HepG2 (cell line): ENCODE results near the gene APEX1. TPM values are rescaled to one million over a fixed set of nuclear protein-coding genes. Genes with fewer than 3 reads are reported as not detected.
A peak's percentile ranks its signal among the peaks of the same experiment; 100 is the strongest.

ENCODE experiments used
- ATAC-seq: fragments of 200-7000 bp; cut with Tn5 transposase; 3 replicates; pipeline ENCODE4 v1.9.1; 2020; ENCODE audit warnings: mild to moderate bottlenecking, moderate library complexity
- BruUV-seq: library from RNA; stranded (reverse); fragments of 400-500 nt; replicated peaks from 2 replicates; lab custom pipeline; 2021; lab: Mats Ljungman, UMichigan
- CTCF ChIA-PET: fragments of 300-600 bp; formaldehyde crosslinking; extraction: SDS; loops from one replicate; lab custom pipeline; 2021; ENCODE audit warnings: low total read pairs, inconsistent platforms, low intra/inter-chr PET ratio; lab: Yijun Ruan, JAX
- POLR2A ChIA-PET: fragments of 350-600 bp; sonication (Branson Sonifier 250); formaldehyde crosslinking; loops from one replicate; lab custom pipeline; 2020; ENCODE audit warnings: antibody characterized with exemption, inconsistent platforms; lab: Yijun Ruan, JAX
- DNase-seq: peaks from one replicate; pipeline ENCODE4 v3.0.0-alpha.2; 2015; ENCODE audit warnings: low spot score
- FAIRE-seq: peaks from 3 replicates; lab custom pipeline; 2011; peaks lifted over from hg19 to GRCh38; lab: Jason Lieb, UNC
- H2AFZ ChIP-seq: one replicate; pipeline ENCODE4 v1.6.1; 2011; ENCODE audit warnings: low read length, inconsistent platforms
- H3K27ac ChIP-seq: fragments of 300-600 bp; 3 replicates; pipeline ENCODE4 v1.8.0; 2011; ENCODE audit warnings: mixed run types, mild to moderate bottlenecking, mixed read lengths, low read length, inconsistent platforms; ENCODE audit not compliant: insufficient read depth; ENCODE audit errors: extremely low read length
- H3K27me3 ChIP-seq, 2 experiments: fragments of 200-600 bp in 1 of 2; 2 replicates in 1 of 2; 3 replicates in 1 of 2; pipeline versions ENCODE4 v1.6.0 to v1.8.0; 2011; ENCODE audit warnings: low read length in 2 of 2, mild to moderate bottlenecking in 2 of 2, moderate library complexity in 2 of 2, inconsistent platforms in 1 of 2; ENCODE audit not compliant: insufficient read depth in 2 of 2, control insufficient read depth in 1 of 2
- H3K36me3 ChIP-seq, 2 experiments: fragments of 200-600 bp in 1 of 2; replicated peaks in 1 of 2; 2 replicates in 1 of 2; 3 replicates in 1 of 2; pipeline versions ENCODE4 v1.5.1 to v1.8.0; 2011; ENCODE audit warnings: low read length in 2 of 2, inconsistent platforms in 1 of 2; ENCODE audit not compliant: insufficient read depth in 2 of 2, control insufficient read depth in 1 of 2
- H3K4me1 ChIP-seq: 2 replicates; pipeline ENCODE4 v1.5.1; 2012; ENCODE audit warnings: low read length, inconsistent platforms; ENCODE audit not compliant: insufficient read depth
- H3K4me2 ChIP-seq: 2 replicates; pipeline ENCODE4 v1.6.0; 2011; ENCODE audit warnings: low read depth, low read length, inconsistent platforms
- H3K4me3 ChIP-seq, 3 experiments: fragments of 200-600 bp in 1 of 3; sonication (generic), shearing (Covaris generic) in 1 of 3; replicated peaks in 1 of 3; 2 replicates each; pipeline ENCODE4 v1.5.1; 2011 to 2016; ENCODE audit warnings: low read length in 3 of 3, inconsistent platforms in 2 of 3, low read depth in 2 of 3, mild to moderate bottlenecking in 2 of 3, control low read depth in 1 of 3, mixed read lengths in 1 of 3; ENCODE audit not compliant: insufficient read depth in 1 of 3
- H3K79me2 ChIP-seq: one replicate; pipeline ENCODE4 v1.6.1; 2011; ENCODE audit warnings: low read length, inconsistent platforms; ENCODE audit not compliant: insufficient read depth
- H3K9ac ChIP-seq: 2 replicates; pipeline ENCODE4 v1.6.0; 2011; ENCODE audit warnings: mild to moderate bottlenecking, low read depth, low read length, inconsistent platforms; ENCODE audit not compliant: insufficient read depth
- H3K9me3 ChIP-seq: 2 replicates; pipeline ENCODE4 v1.5.1; 2012; ENCODE audit warnings: mild to moderate bottlenecking, low read length
- H4K20me1 ChIP-seq: 2 replicates; pipeline ENCODE4 v1.6.0; 2011; ENCODE audit warnings: inconsistent platforms, mild to moderate bottlenecking, low read length, moderate library complexity; ENCODE audit not compliant: insufficient read depth
- HNF4G ChIP-seq, 2 experiments: sonication (generic) in 1 of 2; formaldehyde crosslinking in 1 of 2; IDR thresholded peaks; 2 replicates each; pipeline versions ENCODE4 v1.4.0 to v1.6.1; 2011 to 2020; ENCODE audit warnings: borderline replicate concordance in 2 of 2, low read depth in 2 of 2, mild to moderate bottlenecking in 2 of 2, low read length in 1 of 2, missing genetic modification reagents in 1 of 2, moderate library complexity in 1 of 2
- MAZ ChIP-seq, 2 experiments: sonication (generic) in 1 of 2; formaldehyde crosslinking in 1 of 2; IDR thresholded peaks; 2 replicates each; pipeline versions ENCODE4 v1.5.0 to v1.6.1; 2012 to 2020; ENCODE audit warnings: low read depth in 2 of 2, mild to moderate bottlenecking in 2 of 2, borderline replicate concordance in 1 of 2, improper control_type of control experiment in 1 of 2, low read length in 1 of 2, missing genetic modification reagents in 1 of 2, moderate library complexity in 1 of 2
- MLLT10 ChIP-seq: sonication (generic); formaldehyde crosslinking; IDR thresholded peaks from 2 replicates; pipeline ENCODE4 v1.4.0; 2020; ENCODE audit warnings: missing genetic modification reagents
- NKX3-1 ChIP-seq: sonication (generic); formaldehyde crosslinking; IDR thresholded peaks from 2 replicates; pipeline ENCODE4 v1.5.0; 2020; ENCODE audit warnings: missing genetic modification reagents
- PAF1 ChIP-seq: IDR thresholded peaks from 2 replicates; pipeline ENCODE4 v1.6.1; 2016; ENCODE audit warnings: missing genetic modification reagents, missing compliant biosample characterization
- PHF21A ChIP-seq: sonication (generic); formaldehyde crosslinking; IDR thresholded peaks from 2 replicates; pipeline ENCODE4 v1.5.0; 2020; ENCODE audit warnings: mild to moderate bottlenecking, missing genetic modification reagents
- POLR2A ChIP-seq, 2 experiments: IDR thresholded peaks; 2 replicates each; pipeline ENCODE4 v1.6.1; 2011; ENCODE audit warnings: low read depth in 2 of 2, low read length in 2 of 2, mild to moderate bottlenecking in 1 of 2, moderate library complexity in 1 of 2; ENCODE audit not compliant: insufficient read depth in 1 of 2
- REXO4 ChIP-seq: sonication (generic); formaldehyde crosslinking; IDR thresholded peaks from 2 replicates; pipeline ENCODE4 v1.8.0; 2022; ENCODE audit warnings: missing genetic modification reagents, mild to moderate bottlenecking, borderline replicate concordance
- SMAD1 ChIP-seq: sonication (generic); formaldehyde crosslinking; IDR thresholded peaks from 2 replicates; pipeline ENCODE4 v1.4.0; 2020; ENCODE audit warnings: missing genetic modification reagents, low read depth, mild to moderate bottlenecking, borderline replicate concordance
- ZNF850 ChIP-seq: sonication (generic); formaldehyde crosslinking; conservative IDR thresholded peaks from 2 replicates; pipeline ENCODE4 v1.9.0; 2021; ENCODE audit warnings: mild to moderate bottlenecking, missing genetic modification reagents
- WGBS: methylation state at CpG from one replicate; pipeline ENCODE4 v1.1.6; 2017; ENCODE audit warnings: low lambda C conversion rate; 5-methylcytosine and 5-hydroxymethylcytosine counted together
- in situ Hi-C: cut with HindIII; loops from 2 replicates; pipeline ENCODE4 v1.10.0; 2017; ENCODE audit warnings: low pct_unique_long_range_greater_than_20kb; ENCODE audit not compliant: extremely low pct_ligation_motif_present
- intact Hi-C: fragments of 100-400 bp; cut with micrococcal nuclease; formaldehyde crosslinking; loops from one replicate; pipeline ENCODE4 v1.10.0; 2022; ENCODE audit not compliant: unreplicated experiment
- polyA plus RNA-seq, 8 experiments: library from polyadenylated mRNA; depleted of rRNA in 3 of 8; stranded (reverse) in 7 of 8; unstranded in 1 of 8; fragments of >200 nt; fragmentation: Illumina TruSeq in 4 of 8; extraction: Trizol in 4 of 8; gene quantifications; 2 replicates each; pipeline versions ENCODE4 v1.2.1 to v1.2.3, GENCODE V29; 2011 to 2016; ENCODE audit warnings: low read depth in 4 of 8, missing spikeins in 1 of 8, mixed read lengths in 1 of 8; ENCODE audit not compliant: insufficient read depth in 1 of 8
- total RNA-seq, 5 experiments: library from RNA; depleted of rRNA; stranded (reverse); fragments of >200 nt; fragmentation: Illumina TruSeq; extraction: Trizol; gene quantifications; 2 replicates each; pipeline ENCODE4 v1.2.3, GENCODE V29; 2016; ENCODE audit warnings: low read depth in 1 of 5
- TF ChIP-seq, protein P1 (sequence below): sonication (generic); formaldehyde crosslinking; IDR thresholded peaks from 2 replicates; pipeline ENCODE4 v1.5.1; 2020; ENCODE audit warnings: missing genetic modification reagents, mild to moderate bottlenecking, borderline replicate concordance
- TF ChIP-seq, protein P2 (sequence below): sonication (generic); formaldehyde crosslinking; IDR thresholded peaks from 2 replicates; pipeline ENCODE4 v1.8.1; 2022; ENCODE audit warnings: low read depth, mild to moderate bottlenecking, missing genetic modification reagents
- TF ChIP-seq, protein P3 (sequence below): sonication (generic); formaldehyde crosslinking; IDR thresholded peaks from 2 replicates; pipeline ENCODE4 v1.4.0; 2020; ENCODE audit warnings: mild to moderate bottlenecking, missing genetic modification reagents
- TF ChIP-seq, protein P4 (sequence below): sonication (generic); formaldehyde crosslinking; IDR thresholded peaks from 2 replicates; pipeline ENCODE4 v1.8.1; 2022; ENCODE audit warnings: mild to moderate bottlenecking, missing genetic modification reagents
- TF ChIP-seq, protein P5 (sequence below): sonication (generic); formaldehyde crosslinking; IDR thresholded peaks from 2 replicates; pipeline ENCODE4 v1.4.0; 2020; ENCODE audit warnings: mild to moderate bottlenecking, missing genetic modification reagents

APEX1 gene
- total and polyA plus RNA-seq, 2 of the 13 experiments (the other 11 are each of a cell fraction or from before 2014, with no cell fraction given): 171 to 405 TPM

DNA sequence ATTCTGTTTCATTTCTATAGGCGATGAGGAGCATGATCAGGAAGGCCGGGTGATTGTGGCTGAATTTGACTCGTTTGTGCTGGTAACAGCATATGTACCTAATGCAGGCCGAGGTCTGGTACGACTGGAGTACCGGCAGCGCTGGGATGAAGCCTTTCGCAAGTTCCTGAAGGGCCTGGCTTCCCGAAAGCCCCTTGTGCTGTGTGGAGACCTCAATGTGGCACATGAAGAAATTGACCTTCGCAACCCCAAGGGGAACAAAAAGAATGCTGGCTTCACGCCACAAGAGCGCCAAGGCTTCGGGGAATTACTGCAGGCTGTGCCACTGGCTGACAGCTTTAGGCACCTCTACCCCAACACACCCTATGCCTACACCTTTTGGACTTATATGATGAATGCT lies 1.9 kb downstream of the APEX1 start:
- CTCF ChIA-PET: no interaction called here
- H3K9ac ChIP-seq: peak overlapping the region; percentile 91; the same call in 1 of the 2 replicates
- H3K4me2 ChIP-seq: peak overlapping the region; percentile 95; the same call in 1 of the 2 replicates
- TF ChIP-seq, protein P1, sequence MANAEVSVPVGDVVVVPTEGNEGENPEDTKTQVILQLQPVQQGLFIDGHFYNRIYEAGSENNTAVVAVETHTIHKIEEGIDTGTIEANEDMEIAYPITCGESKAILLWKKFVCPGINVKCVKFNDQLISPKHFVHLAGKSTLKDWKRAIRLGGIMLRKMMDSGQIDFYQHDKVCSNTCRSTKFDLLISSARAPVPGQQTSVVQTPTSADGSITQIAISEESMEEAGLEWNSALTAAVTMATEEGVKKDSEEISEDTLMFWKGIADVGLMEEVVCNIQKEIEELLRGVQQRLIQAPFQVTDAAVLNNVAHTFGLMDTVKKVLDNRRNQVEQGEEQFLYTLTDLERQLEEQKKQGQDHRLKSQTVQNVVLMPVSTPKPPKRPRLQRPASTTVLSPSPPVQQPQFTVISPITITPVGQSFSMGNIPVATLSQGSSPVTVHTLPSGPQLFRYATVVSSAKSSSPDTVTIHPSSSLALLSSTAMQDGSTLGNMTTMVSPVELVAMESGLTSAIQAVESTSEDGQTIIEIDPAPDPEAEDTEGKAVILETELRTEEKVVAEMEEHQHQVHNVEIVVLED (CRISPR knock-in tag): no peak
- TF ChIP-seq, protein P2, sequence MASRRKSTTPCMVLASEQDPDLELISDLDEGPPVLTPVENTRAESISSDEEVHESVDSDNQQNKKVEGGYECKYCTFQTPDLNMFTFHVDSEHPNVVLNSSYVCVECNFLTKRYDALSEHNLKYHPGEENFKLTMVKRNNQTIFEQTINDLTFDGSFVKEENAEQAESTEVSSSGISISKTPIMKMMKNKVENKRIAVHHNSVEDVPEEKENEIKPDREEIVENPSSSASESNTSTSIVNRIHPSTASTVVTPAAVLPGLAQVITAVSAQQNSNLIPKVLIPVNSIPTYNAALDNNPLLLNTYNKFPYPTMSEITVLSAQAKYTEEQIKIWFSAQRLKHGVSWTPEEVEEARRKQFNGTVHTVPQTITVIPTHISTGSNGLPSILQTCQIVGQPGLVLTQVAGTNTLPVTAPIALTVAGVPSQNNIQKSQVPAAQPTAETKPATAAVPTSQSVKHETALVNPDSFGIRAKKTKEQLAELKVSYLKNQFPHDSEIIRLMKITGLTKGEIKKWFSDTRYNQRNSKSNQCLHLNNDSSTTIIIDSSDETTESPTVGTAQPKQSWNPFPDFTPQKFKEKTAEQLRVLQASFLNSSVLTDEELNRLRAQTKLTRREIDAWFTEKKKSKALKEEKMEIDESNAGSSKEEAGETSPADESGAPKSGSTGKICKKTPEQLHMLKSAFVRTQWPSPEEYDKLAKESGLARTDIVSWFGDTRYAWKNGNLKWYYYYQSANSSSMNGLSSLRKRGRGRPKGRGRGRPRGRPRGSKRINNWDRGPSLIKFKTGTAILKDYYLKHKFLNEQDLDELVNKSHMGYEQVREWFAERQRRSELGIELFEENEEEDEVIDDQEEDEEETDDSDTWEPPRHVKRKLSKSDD (CRISPR knock-in tag): 0 out of 2 replicates have a peak, but pooled peaks have one; percentile 9
- TF ChIP-seq REXO4: no peak
- TF ChIP-seq PHF21A (CRISPR knock-in tag): 0 out of 2 replicates have a peak, but pooled peaks have one; percentile 20
- TF ChIP-seq MLLT10: no peak
- TF ChIP-seq, protein P3, sequence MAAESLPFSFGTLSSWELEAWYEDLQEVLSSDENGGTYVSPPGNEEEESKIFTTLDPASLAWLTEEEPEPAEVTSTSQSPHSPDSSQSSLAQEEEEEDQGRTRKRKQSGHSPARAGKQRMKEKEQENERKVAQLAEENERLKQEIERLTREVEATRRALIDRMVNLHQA (CRISPR knock-in tag): no peak
- TF ChIP-seq ZNF850 (CRISPR knock-in tag): no peak
- TF ChIP-seq MAZ (IDR thresholded peaks at IDR 0.05; ENCODE audit: borderline replicate concordance, low read depth, low read length): no peak
- TF ChIP-seq MAZ (CRISPR knock-in tag; IDR thresholded peaks at IDR 0.05; ENCODE audit: low read depth): no peak
- peak; percentile 15; the same call in 1 of the 2 replicates for TF ChIP-seq PAF1
- TF ChIP-seq SMAD1 (CRISPR knock-in tag): no peak
- 0 out of 4 replicates have a peak, but pooled peaks have one; percentile 22 to 53 for TF ChIP-seq POLR2A (IDR thresholded peaks at IDR 0.05; ENCODE audit: insufficient read depth in 1 of 2, low read depth in 2 of 2, low read length in 2 of 2)
- TF ChIP-seq, protein P4, sequence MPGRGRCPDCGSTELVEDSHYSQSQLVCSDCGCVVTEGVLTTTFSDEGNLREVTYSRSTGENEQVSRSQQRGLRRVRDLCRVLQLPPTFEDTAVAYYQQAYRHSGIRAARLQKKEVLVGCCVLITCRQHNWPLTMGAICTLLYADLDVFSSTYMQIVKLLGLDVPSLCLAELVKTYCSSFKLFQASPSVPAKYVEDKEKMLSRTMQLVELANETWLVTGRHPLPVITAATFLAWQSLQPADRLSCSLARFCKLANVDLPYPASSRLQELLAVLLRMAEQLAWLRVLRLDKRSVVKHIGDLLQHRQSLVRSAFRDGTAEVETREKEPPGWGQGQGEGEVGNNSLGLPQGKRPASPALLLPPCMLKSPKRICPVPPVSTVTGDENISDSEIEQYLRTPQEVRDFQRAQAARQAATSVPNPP (CRISPR knock-in tag): no peak
- TF ChIP-seq HNF4G (IDR thresholded peaks at IDR 0.05; ENCODE audit: borderline replicate concordance, low read depth, low read length): no peak
- no peak for TF ChIP-seq HNF4G (CRISPR knock-in tag; IDR thresholded peaks at IDR 0.05; ENCODE audit: borderline replicate concordance, low read depth)
- TF ChIP-seq, protein P5, sequence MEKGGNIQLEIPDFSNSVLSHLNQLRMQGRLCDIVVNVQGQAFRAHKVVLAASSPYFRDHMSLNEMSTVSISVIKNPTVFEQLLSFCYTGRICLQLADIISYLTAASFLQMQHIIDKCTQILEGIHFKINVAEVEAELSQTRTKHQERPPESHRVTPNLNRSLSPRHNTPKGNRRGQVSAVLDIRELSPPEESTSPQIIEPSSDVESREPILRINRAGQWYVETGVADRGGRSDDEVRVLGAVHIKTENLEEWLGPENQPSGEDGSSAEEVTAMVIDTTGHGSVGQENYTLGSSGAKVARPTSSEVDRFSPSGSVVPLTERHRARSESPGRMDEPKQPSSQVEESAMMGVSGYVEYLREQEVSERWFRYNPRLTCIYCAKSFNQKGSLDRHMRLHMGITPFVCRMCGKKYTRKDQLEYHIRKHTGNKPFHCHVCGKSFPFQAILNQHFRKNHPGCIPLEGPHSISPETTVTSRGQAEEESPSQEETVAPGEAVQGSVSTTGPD (CRISPR knock-in tag): no peak
- no peak for TF ChIP-seq NKX3-1 (CRISPR knock-in tag)

More for the DNA sequence above, 1.9 kb downstream of the APEX1 start:
- no peak for ATAC-seq
- intact Hi-C loops: no loop called here
- no peaks in the 10 kb centered on the region; a peak in 1 of 5 replicates for H3K27me3 ChIP-seq
- peaks cover 15 to 37% of the 10 kb centered on the region in 2 experiments for H3K36me3 ChIP-seq
- no peak for DNase-seq
- peaks cover 47% of the 10 kb centered on the region for H3K4me1 ChIP-seq
- POLR2A ChIA-PET: interaction anchor here (0.8 to 4.0 kb wide), 7 partner anchors 12 to 113 kb away, joined by 3 to 59 read pairs (median 35); partner anchors contain the start of genes PARP2, PNP and TEP1
- no TSS peak for BruUV-seq
- H3K9me3 ChIP-seq: no peaks in the 10 kb centered on the region
- no peaks in the 10 kb centered on the region for H4K20me1 ChIP-seq
- peak overlapping the region in 2 of 3 experiments; percentile 11 to 88; a peak in 1 of 6 replicates for H3K4me3 ChIP-seq
- 98% methylated on average over 13 of the region's 13 CpGs for WGBS
- in situ Hi-C loops: loop anchor here (5.0 to 25.0 kb wide), 3 partner anchors 40 to 155 kb away; partner anchors contain the start of genes CCNB1IP1 and PARP2
- FAIRE-seq: no peak
- H2AFZ ChIP-seq: no peak overlapping the region
- H3K79me2 ChIP-seq: peaks cover 48% of the 10 kb centered on the region
- H3K27ac ChIP-seq: no peak overlapping the region
